Duodenal mucosa (tissue), 2 donors: ENCODE data around the gene SUMF1.

Experiments
- H3K27ac ChIP-seq: one replicate; pipeline ENCODE4 v1.7.0; 2013; ENCODE audit warnings: low read depth, low read length
- H3K27me3 ChIP-seq, 2 donors: one replicate each; pipeline ENCODE4 v1.7.0; 2013; ENCODE audit warnings: low read length in 2 of 2, control low read depth in 1 of 2; ENCODE audit not compliant: insufficient read depth in 2 of 2, control insufficient read depth in 1 of 2
- H3K36me3 ChIP-seq, 2 donors: one replicate each; pipeline ENCODE4 v1.7.0; 2013; ENCODE audit warnings: low read length in 2 of 2, control low read depth in 1 of 2; ENCODE audit not compliant: insufficient read depth in 2 of 2, control insufficient read depth in 1 of 2
- H3K4me1 ChIP-seq, 2 donors: one replicate each; pipeline ENCODE4 v1.7.0; 2013; ENCODE audit warnings: low read length in 2 of 2, control low read depth in 1 of 2; ENCODE audit not compliant: insufficient read depth in 2 of 2, control insufficient read depth in 1 of 2
- H3K4me3 ChIP-seq, 2 donors: one replicate each; pipeline ENCODE4 v1.7.0; 2013; ENCODE audit warnings: low read length in 2 of 2, low read depth in 1 of 2
- H3K9ac ChIP-seq, 2 donors: one replicate each; pipeline ENCODE4 v1.7.0; 2013; ENCODE audit warnings: low read length in 2 of 2, low read depth in 1 of 2
- H3K9me3 ChIP-seq, 2 donors: one replicate each; pipeline ENCODE4 v1.7.0; 2013; ENCODE audit warnings: low read length in 2 of 2, control low read depth in 1 of 2; ENCODE audit not compliant: control insufficient read depth in 1 of 2

SUMF1 gene

GRCh38 chr3:4491855-4492207 is 24.8 kb upstream of the SUMF1 start:
- Histone ChIP-seq H3K27me3 (peaks cover 0 to 17% of the 10 kb centered on the region in 2 donors), H3K4me1 (peaks cover 15 to 16% of the 10 kb centered on the region in 2 donors), H3K9me3 (no peaks in the 10 kb centered on the region), H3K4me3 (peak overlapping the region; percentile 85 to 94), H3K9ac (peak overlapping the region in 1 of 2 donors; percentile 82), H3K27ac (no peak overlapping the region), H3K36me3 (no peaks in the 10 kb centered on the region)

- Histone ChIP-seq H3K27me3 (peaks cover 0 to 6% of the 10 kb centered on the region in 2 donors), H3K27ac (no peak overlapping the region), H3K9me3 (no peaks in the 10 kb centered on the region), H3K36me3 (no peaks in the 10 kb centered on the region), H3K4me3 (no peak overlapping the region), H3K4me1 (no peaks in the 10 kb centered on the region), H3K9ac (no peak overlapping the region)
Measured at GRCh38 chr3:4478261-4478660, 11.2 kb upstream of the SUMF1 start.

GRCh38 chr3:4476496-4476895 is 9.4 kb upstream of the SUMF1 start:
- Histone ChIP-seq H3K9ac (no peak overlapping the region), H3K9me3 (no peaks in the 10 kb centered on the region), H3K4me3 (no peak overlapping the region), H3K27ac (no peak overlapping the region), H3K27me3 (peaks cover 0 to 6% of the 10 kb centered on the region in 2 donors), H3K4me1 (no peaks in the 10 kb centered on the region), H3K36me3 (no peaks in the 10 kb centered on the region)

GRCh38 chr3:4475804-4476203 is 8.7 kb upstream of the SUMF1 start:
- Histone ChIP-seq H3K4me1 (no peaks in the 10 kb centered on the region), H3K9me3 (no peaks in the 10 kb centered on the region), H3K4me3 (no peak overlapping the region), H3K27ac (no peak overlapping the region), H3K27me3 (peaks cover 0 to 6% of the 10 kb centered on the region in 2 donors), H3K9ac (no peak overlapping the region), H3K36me3 (no peaks in the 10 kb centered on the region)

- Histone ChIP-seq H3K36me3 (no peaks in the 10 kb centered on the region), H3K9ac (no peak overlapping the region), H3K27ac (no peak overlapping the region), H3K9me3 (no peaks in the 10 kb centered on the region), H3K4me1 (no peaks in the 10 kb centered on the region), H3K27me3 (peaks cover 0 to 6% of the 10 kb centered on the region in 2 donors), H3K4me3 (no peak overlapping the region)
Measured at GRCh38 chr3:4474683-4475490, 7.8 kb upstream of the SUMF1 start.

GRCh38 chr3:4472766-4473165 is 5.7 kb upstream of the SUMF1 start:
- H3K9me3 ChIP-seq, result no peaks in the 10 kb centered on the region
- H3K27ac ChIP-seq, result no peak overlapping the region
- H3K4me1 ChIP-seq, result no peaks in the 10 kb centered on the region
- H3K27me3 ChIP-seq, result peaks cover 0 to 6% of the 10 kb centered on the region in 2 donors
- H3K9ac ChIP-seq, result no peak overlapping the region
- no peak overlapping the region for H3K4me3 ChIP-seq
- no peaks in the 10 kb centered on the region for H3K36me3 ChIP-seq

- Histone ChIP-seq H3K27ac (no peak overlapping the region), H3K4me3 (no peak overlapping the region), H3K9me3 (no peaks in the 10 kb centered on the region), H3K9ac (no peak overlapping the region), H3K27me3 (peaks cover 0 to 6% of the 10 kb centered on the region in 2 donors), H3K4me1 (no peaks in the 10 kb centered on the region), H3K36me3 (no peaks in the 10 kb centered on the region)
Measured at GRCh38 chr3:4472312-4472711, 5.2 kb upstream of the SUMF1 start.

GRCh38 chr3:4471907-4472306 is 4.8 kb upstream of the SUMF1 start:
- no peak overlapping the region for H3K9ac ChIP-seq
- no peaks in the 10 kb centered on the region for H3K36me3 ChIP-seq
- no peaks in the 10 kb centered on the region for H3K4me1 ChIP-seq
- no peak overlapping the region for H3K4me3 ChIP-seq
- H3K9me3 ChIP-seq, result no peaks in the 10 kb centered on the region
- no peak overlapping the region for H3K27ac ChIP-seq
- peaks cover 0 to 5% of the 10 kb centered on the region in 2 donors for H3K27me3 ChIP-seq

- Histone ChIP-seq H3K36me3 (no peaks in the 10 kb centered on the region), H3K27ac (no peak overlapping the region), H3K9ac (peak overlapping the region; percentile 61 to 83), H3K9me3 (no peaks in the 10 kb centered on the region), H3K4me3 (peak overlapping the region; percentile 86 to 98), H3K27me3 (no peaks in the 10 kb centered on the region), H3K4me1 (peaks cover 5% of the 10 kb centered on the region in 2 donors)
Measured at GRCh38 chr3:4467522-4467867, 426 bp upstream of the SUMF1 start.

GRCh38 chr3:4464576-4464975 is 2.5 kb downstream of the SUMF1 start:
- H3K27ac ChIP-seq, result no peak overlapping the region
- H3K27me3 ChIP-seq, result no peaks in the 10 kb centered on the region
- H3K4me3 ChIP-seq, result no peak overlapping the region
- H3K9ac ChIP-seq, result no peak overlapping the region
- H3K9me3 ChIP-seq, result no peaks in the 10 kb centered on the region
- H3K36me3 ChIP-seq, result no peaks in the 10 kb centered on the region
- H3K4me1 ChIP-seq, result peaks cover 5 to 11% of the 10 kb centered on the region in 2 donors
